CD4-positive, alpha-beta T cell treated with Interleukin-6 at 100 ng/mL for 8 hours (primary cell): ENCODE results near the gene DNAJC13.
"Not testable (repeated sequence)": the region's sequence is repeated elsewhere in the genome, so short reads cannot be mapped to it uniquely, and the experiment has no call there.

Experiments used
- DNase-seq: peaks from one replicate; pipeline ENCODE4 v3.0.0-alpha.2; 2020; ENCODE audit warnings: mixed read lengths, low spot score

The DNAJC13 gene

GRCh38 chr3:132545471-132545870, 128.2 kb downstream of the DNAJC13 start:
- DNase-seq, result no peak

- no peak for DNase-seq
These were observed 131.9 kb downstream of the DNAJC13 start for GRCh38 chr3:132549169-132549568.

- DNase-seq, result no peak
These were observed 132.7 kb downstream of the DNAJC13 start for GRCh38 chr3:132549890-132550578.

GRCh38 chr3:132550579-132551305, 133.4 kb downstream of the DNAJC13 start:
- no peak for DNase-seq

GRCh38 chr3:132553826-132554225, 136.5 kb downstream of the DNAJC13 start:
- no peak for DNase-seq

- DNase-seq, result no peak
These were observed 137.1 kb downstream of the DNAJC13 start for GRCh38 chr3:132554437-132554836.

GRCh38 chr3:132555306-132556035, 138.2 kb downstream of the DNAJC13 start:
- DNase-seq, result no peak

- not testable (repeated sequence) for DNase-seq
These were observed 138.7 kb downstream of the DNAJC13 start for GRCh38 chr3:132556036-132556386.

GRCh38 chr3:132556508-132557159, 139.3 kb downstream of the DNAJC13 start:
- no peak for DNase-seq

GRCh38 chr3:132561003-132561402, 143.7 kb downstream of the DNAJC13 start:
- DNase-seq, result no peak

- no peak for DNase-seq
These were observed 146.2 kb downstream of the DNAJC13 start for GRCh38 chr3:132563420-132564069.

GRCh38 chr3:132564070-132564465, 146.8 kb downstream of the DNAJC13 start:
- no peak for DNase-seq

- no peak for DNase-seq
These were observed 151.1 kb downstream of the DNAJC13 start for GRCh38 chr3:132568422-132568821.

GRCh38 chr3:132569153-132569552, 151.9 kb downstream of the DNAJC13 start:
- no peak for DNase-seq

- no peak for DNase-seq
These were observed 152.3 kb downstream of the DNAJC13 start for GRCh38 chr3:132569580-132569979.

GRCh38 chr3:132570016-132570415, 152.7 kb downstream of the DNAJC13 start:
- no peak for DNase-seq

- DNase-seq, result no peak
These were observed 156.5 kb downstream of the DNAJC13 start for GRCh38 chr3:132573797-132574211.

GRCh38 chr3:132587401-132587800, 170.1 kb downstream of the DNAJC13 start:
- no peak for DNase-seq
